Heart right ventricle (tissue), 16 donors: ENCODE measurements around the gene HDAC8. TPM values are rescaled to one million over a fixed set of nuclear protein-coding genes. Genes with fewer than 3 reads are reported as not detected.

Experiments used
- ATAC-seq, 8 donors: fragments of 200-7000 bp; cut with Tn5 transposase; one replicate each; pipeline ENCODE4 v1.9.1; 2020; ENCODE audit warnings: mild to moderate bottlenecking in 8 of 8, moderate library complexity in 8 of 8, moderate number of reproducible peaks in 1 of 8
- DNase-seq, 2 donors: peaks; one replicate each; pipeline ENCODE4 v3.0.0-alpha.2; 2020
- H3K27ac ChIP-seq, 10 donors: fragments of 200-600 bp; sonication (generic) in 2 of 10; one replicate each; pipeline versions ENCODE4 v1.5.0 to v1.8.0; 2020 to 2022; ENCODE audit warnings: mild to moderate bottlenecking in 3 of 10
- H3K27me3 ChIP-seq, 7 donors: fragments of 200-600 bp; one replicate each; pipeline ENCODE4 v1.8.0; 2021 to 2022; ENCODE audit warnings: mild to moderate bottlenecking in 2 of 7
- H3K36me3 ChIP-seq, 9 donors: fragments of 200-600 bp; sonication (generic) in 1 of 9; one replicate each; pipeline versions ENCODE4 v1.5.0 to v1.8.0; 2020 to 2022; ENCODE audit warnings: mild to moderate bottlenecking in 2 of 9
- H3K4me1 ChIP-seq, 9 donors: fragments of 200-600 bp; sonication (generic) in 1 of 9; one replicate each; pipeline versions ENCODE4 v1.5.0 to v1.8.0; 2020 to 2022; ENCODE audit warnings: mild to moderate bottlenecking in 4 of 9
- H3K4me3 ChIP-seq, 10 donors: fragments of 200-600 bp; sonication (generic) in 2 of 10; one replicate each; pipeline versions ENCODE4 v1.5.0 to v1.8.0; 2020 to 2022; ENCODE audit warnings: mild to moderate bottlenecking in 7 of 10, moderate library complexity in 2 of 10
- H3K9me3 ChIP-seq, 11 donors: fragments of 200-600 bp in 10 of 11; sonication (generic) in 2 of 11; one replicate each; pipeline versions ENCODE4 v1.5.0 to v1.8.0; 2013 to 2022; ENCODE audit warnings: mild to moderate bottlenecking in 2 of 11, control low read depth in 1 of 11, moderate library complexity in 1 of 11
- WGBS, 2 donors: extraction: QIAGEN DNeasy Blood & Tissue Kit; methylation state at CpG; one replicate each; pipeline ENCODE4 v1.1.7; 2013; ENCODE audit warnings: inconsistent platforms in 1 of 2; 5-methylcytosine and 5-hydroxymethylcytosine counted together
- intact Hi-C, 10 donors: fragments of 100-400 bp; cut with DNase I; formaldehyde crosslinking; loops; one replicate each; pipeline versions ENCODE4 v1.11.1 to v1.14.2; 2022
- polyA plus RNA-seq, 2 donors: library from polyadenylated mRNA; stranded (reverse); fragments of 200-250 nt; gene quantifications; one replicate each; pipeline ENCODE4 v1.2.3, GENCODE V29; 2013
- total RNA-seq, 10 donors: library from RNA; stranded (reverse); fragmentation: NEBNext Ultra II Directional in 3 of 10; extraction: Animal tissue kit (Norgen Biotek cat#: 25700) in 3 of 10; gene quantifications; one replicate each; pipeline versions ENCODE4 v1.2.1 to v1.2.4, GENCODE V29; 2021 to 2023
- TF ChIP-seq, protein P1 (sequence below), 9 donors: fragments of 200-600 bp; sonication (generic) in 2 of 9; IDR thresholded peaks; one replicate each; pipeline versions ENCODE4 v1.5.0 to v1.8.0; 2021 to 2022; ENCODE audit warnings: antibody characterized with exemption in 9 of 9, mild to moderate bottlenecking in 5 of 9, moderate library complexity in 1 of 9
- donor health status: Arrhythmogenic right ventricular cardiomyopathy.
- donor health status: ischemic (EF 13 %, LVEDD 7.1; RV severe dilation, severe dysfunction).
- donor health status: healthy with polysubstance abuse.
- donor health status: DM: no; HTN: yes; CAD: no.
- donor health status: DM: no; HTN: no; CAD: no.
- donor health status: ischemic (EF 25% LVEDD 6.9; RV normal size, moderate dysfunction).
- donor health status: ischemic (EF 25% LVEDD 5.7; RV mildly dilated, moderate dysfunction).
- donor health status: healthy.
- donor health status: DM: yes; HTN: yes; CAD: no.
- donor health status: Ischemic cardiomyopathy.
- donor health status: ischemic (EF 35%, LVEDD 5.7; RV mildly dilated, moderate dysfunction).
- donor health status: nonischemic (EF 11% LVEDD 7.7; RV severe dilation, severe dysfunction).
- donor health status: DM: yes; HTN: yes; CAD: no.
- donor health status: PGD.
- donor health status: ischemic (EF 29% LVEDD 5.4; RV normal size, mild dysfunction).
- donor health status: nonischemic (EF 23%, LVEDD 6.1; RV moderate dilation, normal function).

The HDAC8 gene
- total and polyA plus RNA-seq, 12 donors = 15.9 to 48.1 (median 19.5) TPM

DNA sequence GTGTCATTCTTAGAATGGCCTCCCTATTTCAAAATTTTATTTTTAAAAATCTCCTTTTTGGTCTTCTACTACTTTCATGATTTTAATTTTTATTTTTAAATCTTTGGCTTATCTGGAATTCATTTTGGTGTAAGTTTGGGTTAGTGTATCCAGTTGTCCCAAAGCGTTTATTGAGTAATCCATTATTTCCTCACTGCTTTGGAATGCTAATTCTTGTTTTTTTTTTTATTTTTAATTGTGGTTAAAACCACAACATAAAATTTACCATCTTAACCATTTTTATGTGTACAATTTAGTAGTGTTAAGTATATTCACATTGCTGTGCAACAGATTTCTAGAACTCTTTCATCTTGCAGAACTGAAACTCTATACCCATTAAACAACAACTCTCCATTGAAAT, 275.7 kb downstream of the HDAC8 start:
- Histone ChIP-seq H3K27ac (no peak overlapping the region), H3K27me3 (peaks cover 0 to 95% (median 0%) of the 10 kb centered on the region in 7 donors), H3K4me1 (no peaks in the 10 kb centered on the region), H3K36me3 (no peaks in the 10 kb centered on the region), H3K4me3 (no peak overlapping the region), H3K9me3 (peaks cover 0 to 3% (median 0%) of the 10 kb centered on the region in 11 donors)
- no peak for DNase-seq
- WGBS, 2 donors = 85 to 88% methylated on average over 1 of the region's 1 CpG
- ATAC-seq = no peak
- intact Hi-C loops = no loop called here
- TF ChIP-seq, protein P1, sequence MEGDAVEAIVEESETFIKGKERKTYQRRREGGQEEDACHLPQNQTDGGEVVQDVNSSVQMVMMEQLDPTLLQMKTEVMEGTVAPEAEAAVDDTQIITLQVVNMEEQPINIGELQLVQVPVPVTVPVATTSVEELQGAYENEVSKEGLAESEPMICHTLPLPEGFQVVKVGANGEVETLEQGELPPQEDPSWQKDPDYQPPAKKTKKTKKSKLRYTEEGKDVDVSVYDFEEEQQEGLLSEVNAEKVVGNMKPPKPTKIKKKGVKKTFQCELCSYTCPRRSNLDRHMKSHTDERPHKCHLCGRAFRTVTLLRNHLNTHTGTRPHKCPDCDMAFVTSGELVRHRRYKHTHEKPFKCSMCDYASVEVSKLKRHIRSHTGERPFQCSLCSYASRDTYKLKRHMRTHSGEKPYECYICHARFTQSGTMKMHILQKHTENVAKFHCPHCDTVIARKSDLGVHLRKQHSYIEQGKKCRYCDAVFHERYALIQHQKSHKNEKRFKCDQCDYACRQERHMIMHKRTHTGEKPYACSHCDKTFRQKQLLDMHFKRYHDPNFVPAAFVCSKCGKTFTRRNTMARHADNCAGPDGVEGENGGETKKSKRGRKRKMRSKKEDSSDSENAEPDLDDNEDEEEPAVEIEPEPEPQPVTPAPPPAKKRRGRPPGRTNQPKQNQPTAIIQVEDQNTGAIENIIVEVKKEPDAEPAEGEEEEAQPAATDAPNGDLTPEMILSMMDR (IDR thresholded peaks at IDR 0.05) = no peak

DNA sequence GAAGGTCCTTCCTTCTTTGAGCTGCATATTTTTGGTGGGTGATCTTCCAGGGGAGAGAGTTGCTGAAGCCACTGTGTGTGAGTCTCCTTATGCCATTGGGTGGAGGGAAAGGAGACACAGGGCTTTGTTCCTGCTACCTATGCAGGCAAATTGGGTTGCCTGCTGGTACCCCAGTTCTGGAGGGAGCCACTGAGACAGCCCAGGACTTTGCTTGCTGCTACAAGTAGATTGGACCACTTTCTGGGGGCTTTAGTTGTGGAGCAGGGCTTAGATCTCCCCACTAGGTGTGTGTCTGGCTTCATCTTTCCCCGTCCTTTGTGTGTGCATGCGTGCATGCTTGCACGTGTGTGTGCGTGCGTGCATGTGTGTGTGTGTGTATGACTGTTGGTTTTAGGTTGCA, 276.9 kb downstream of the HDAC8 start:
- Histone ChIP-seq H3K4me3 (no peak overlapping the region), H3K36me3 (no peaks in the 10 kb centered on the region), H3K9me3 (peaks cover 0 to 7% (median 0%) of the 10 kb centered on the region in 11 donors), H3K27me3 (peaks cover 0 to 95% (median 0%) of the 10 kb centered on the region in 7 donors), H3K4me1 (no peaks in the 10 kb centered on the region), H3K27ac (no peak overlapping the region)
- TF ChIP-seq, protein P1 (IDR thresholded peaks at IDR 0.05) = no peak
- ATAC-seq (no peak), DNase-seq (no peak)
- WGBS, 2 donors = 81 to 93% methylated on average over 5 of the region's 5 CpGs
- intact Hi-C loops = no loop called here

DNA sequence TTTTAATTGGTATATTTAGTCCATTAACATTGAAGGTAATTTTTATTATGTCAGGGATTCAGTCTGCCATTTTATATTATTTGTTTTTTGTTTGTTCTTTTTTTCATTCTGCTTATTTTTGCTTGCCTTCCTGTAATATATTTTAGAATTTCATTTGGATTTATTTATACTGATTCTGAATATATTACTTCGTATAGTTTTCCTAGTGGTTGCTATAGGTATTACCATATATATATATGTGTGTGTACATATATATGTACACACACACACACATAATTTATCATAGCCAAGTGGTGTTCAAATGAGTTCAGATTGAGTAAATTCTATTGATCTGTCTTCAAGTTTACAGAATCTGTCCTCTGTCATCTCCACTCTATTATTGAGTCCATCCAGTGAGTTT, 278.1 kb downstream of the HDAC8 start:
- Histone ChIP-seq H3K27ac (no peak overlapping the region), H3K27me3 (peaks cover 0 to 90% (median 0%) of the 10 kb centered on the region in 7 donors), H3K9me3 (peaks cover 0 to 7% (median 0%) of the 10 kb centered on the region in 11 donors), H3K36me3 (no peaks in the 10 kb centered on the region), H3K4me3 (no peak overlapping the region), H3K4me1 (no peaks in the 10 kb centered on the region)
- ATAC-seq (no peak), DNase-seq (no peak)
- WGBS, 2 donors = 62 to 63% methylated on average over 1 of the region's 1 CpG
- intact Hi-C loops = no loop called here
- TF ChIP-seq, protein P1 (IDR thresholded peaks at IDR 0.05) = peak in 1 of 9 donors; percentile 46

DNA sequence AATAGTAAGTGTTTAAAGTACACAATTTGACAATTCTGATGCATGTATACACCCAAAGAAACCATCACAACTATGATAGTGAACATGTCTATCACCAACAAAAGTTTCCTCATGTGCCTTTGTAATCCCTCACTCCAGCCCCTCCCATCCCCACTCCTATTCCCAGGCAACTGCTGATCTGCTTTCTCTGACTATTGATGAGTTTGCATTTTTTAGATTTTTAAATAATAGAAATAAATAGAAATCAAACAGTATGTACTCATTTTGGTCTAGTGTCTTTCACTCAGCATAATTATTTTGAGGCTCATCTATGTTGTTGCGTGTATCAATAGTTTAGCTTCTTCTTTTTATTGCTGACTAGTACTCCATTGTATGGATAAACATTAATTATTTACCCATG, 290.3 kb downstream of the HDAC8 start:
- H3K4me3 ChIP-seq = no peak overlapping the region
- H3K27me3 ChIP-seq = peaks cover 0 to 53% (median 0%) of the 10 kb centered on the region in 7 donors
- TF ChIP-seq, protein P1 (IDR thresholded peaks at IDR 0.05) = no peak
- ATAC-seq (no peak), DNase-seq (no peak)
- no peaks in the 10 kb centered on the region for H3K9me3 ChIP-seq
- H3K36me3 ChIP-seq = no peaks in the 10 kb centered on the region
- 96 to 98% methylated on average over 1 of the region's 1 CpG for WGBS, 2 donors
- H3K4me1 ChIP-seq = peaks cover 0 to 2% (median 0%) of the 10 kb centered on the region in 9 donors
- intact Hi-C loops = no loop called here
- no peak overlapping the region for H3K27ac ChIP-seq
